H9 (cell line): ENCODE results near the gene ARL14EPL. TPM values are rescaled to one million over a fixed set of nuclear protein-coding genes. Genes with fewer than 3 reads are reported as not detected.

ENCODE experiments used
- DNase-seq: peaks from one replicate; pipeline ENCODE4 v3.0.0-alpha.2; 2017
- H2AFZ ChIP-seq: one replicate; pipeline ENCODE4 v1.6.1; 2013; ENCODE audit warnings: mild to moderate bottlenecking, low read length, control low read depth, moderate library complexity
- H2AK5ac ChIP-seq: 2 replicates; pipeline ENCODE4 v1.6.1; 2013; ENCODE audit warnings: low read length, control low read depth, mixed read lengths; ENCODE audit not compliant: insufficient read length
- H2BK120ac ChIP-seq: one replicate; pipeline ENCODE4 v1.6.1; 2013; ENCODE audit warnings: low read depth, mild to moderate bottlenecking, low read length, control low read depth, inconsistent platforms; ENCODE audit not compliant: poor library complexity, severe bottlenecking
- H2BK12ac ChIP-seq: 2 replicates; pipeline ENCODE4 v1.6.1; 2013; ENCODE audit warnings: low read length, control low read depth, mixed read lengths, low read depth; ENCODE audit not compliant: insufficient read length
- H2BK15ac ChIP-seq: 2 replicates; pipeline ENCODE4 v1.6.1; 2013; ENCODE audit warnings: low read depth, low read length, control low read depth
- H2BK20ac ChIP-seq: one replicate; pipeline ENCODE4 v1.6.1; 2013; ENCODE audit warnings: low read depth, mild to moderate bottlenecking, low read length, control low read depth, inconsistent platforms; ENCODE audit not compliant: poor library complexity, severe bottlenecking
- H2BK5ac ChIP-seq: 2 replicates; pipeline ENCODE4 v1.6.1; 2013; ENCODE audit warnings: low read length, control low read depth, mixed read lengths; ENCODE audit not compliant: insufficient read length
- H3K14ac ChIP-seq: 2 replicates; pipeline ENCODE4 v1.6.1; 2013; ENCODE audit warnings: low read length, control low read depth; ENCODE audit not compliant: insufficient read depth
- H3K18ac ChIP-seq: 2 replicates; pipeline ENCODE4 v1.6.1; 2013; ENCODE audit warnings: low read depth, mild to moderate bottlenecking, mixed read lengths, low read length, control low read depth; ENCODE audit not compliant: insufficient read length
- H3K23ac ChIP-seq: 2 replicates; pipeline ENCODE4 v1.6.1; 2013; ENCODE audit warnings: low read length, control low read depth, mixed read lengths, low read depth; ENCODE audit not compliant: insufficient read length
- H3K23me2 ChIP-seq: 2 replicates; pipeline ENCODE4 v1.6.1; 2013; ENCODE audit warnings: low read depth, mild to moderate bottlenecking, mixed read lengths, low read length, control low read depth; ENCODE audit not compliant: insufficient read length, poor library complexity, severe bottlenecking
- H3K27ac ChIP-seq: 2 replicates; pipeline ENCODE4 v1.5.1; 2013; ENCODE audit warnings: low read length, control low read depth, mixed read lengths, low read depth; ENCODE audit not compliant: insufficient read length
- H3K27me3 ChIP-seq: 2 replicates; pipeline ENCODE4 v1.6.1; 2013; ENCODE audit warnings: low read length, control low read depth, inconsistent platforms; ENCODE audit not compliant: insufficient read depth
- H3K4ac ChIP-seq: 2 replicates; pipeline ENCODE4 v1.6.1; 2013; ENCODE audit warnings: low read depth, mild to moderate bottlenecking, control low read depth, inconsistent platforms, low read length, moderate library complexity
- H3K4me1 ChIP-seq: 2 replicates; pipeline ENCODE4 v1.6.1; 2013; ENCODE audit warnings: low read length, control low read depth, inconsistent platforms; ENCODE audit not compliant: insufficient read depth
- H3K4me2 ChIP-seq: 2 replicates; pipeline ENCODE4 v1.6.1; 2013; ENCODE audit warnings: low read length, control low read depth, mixed read lengths; ENCODE audit not compliant: insufficient read length, insufficient read depth
- H3K56ac ChIP-seq: 2 replicates; pipeline ENCODE4 v1.6.1; 2013; ENCODE audit warnings: low read depth, mild to moderate bottlenecking, mixed read lengths, low read length, control low read depth; ENCODE audit not compliant: insufficient read length
- H3K79me1 ChIP-seq: 2 replicates; pipeline ENCODE4 v1.6.1; 2013; ENCODE audit warnings: low read depth, mild to moderate bottlenecking, moderate library complexity, low read length, control low read depth, inconsistent platforms; ENCODE audit not compliant: insufficient read depth, poor library complexity, severe bottlenecking
- H3K79me2 ChIP-seq: 2 replicates; pipeline ENCODE4 v1.6.1; 2013; ENCODE audit warnings: low read length, control low read depth, inconsistent platforms; ENCODE audit not compliant: insufficient read depth
- H3K9ac ChIP-seq: 2 replicates; pipeline ENCODE4 v1.6.1; 2013; ENCODE audit warnings: low read length, control low read depth, mixed read lengths; ENCODE audit not compliant: insufficient read length; ENCODE audit errors: extremely low read depth
- H3K9me3 ChIP-seq: one replicate; pipeline ENCODE4 v1.6.1; 2013; ENCODE audit warnings: low read depth, low read length, inconsistent platforms; ENCODE audit not compliant: control insufficient read depth
- H3T11ph ChIP-seq: one replicate; pipeline ENCODE4 v1.6.1; 2013; ENCODE audit warnings: mild to moderate bottlenecking, low read length, control low read depth, inconsistent platforms
- H4K20me1 ChIP-seq: one replicate; pipeline ENCODE4 v1.6.1; 2013; ENCODE audit not compliant: control insufficient read depth, insufficient read length, insufficient read depth
- H4K5ac ChIP-seq: 2 replicates; pipeline ENCODE4 v1.6.1; 2013; ENCODE audit warnings: low read depth, mild to moderate bottlenecking, mixed read lengths, low read length, control low read depth; ENCODE audit not compliant: insufficient read length
- H4K8ac ChIP-seq: replicated peaks from 2 replicates; pipeline ENCODE4 v1.6.1; 2013; ENCODE audit warnings: low read length, control low read depth, mixed read lengths, low read depth; ENCODE audit not compliant: insufficient read length
- H4K91ac ChIP-seq: 2 replicates; pipeline ENCODE4 v1.6.1; 2013; ENCODE audit warnings: low read depth, mild to moderate bottlenecking, moderate library complexity, mixed read lengths, low read length, control low read depth; ENCODE audit not compliant: insufficient read length
- H3K27ac Mint-ChIP-seq, 3 experiments: 2 replicates in 2 of 3; 3 replicates in 1 of 3; pipeline ENCODE4 v1.8.0; 2020 to 2021; ENCODE audit warnings: mixed read lengths in 3 of 3, mild to moderate bottlenecking in 1 of 3, moderate library complexity in 1 of 3
- H3K27me3 Mint-ChIP-seq: 2 replicates; pipeline ENCODE4 v1.8.0; 2021; ENCODE audit warnings: low read depth, mild to moderate bottlenecking, moderate library complexity, mixed read lengths
- H3K36me3 Mint-ChIP-seq, 3 experiments: 2 replicates in 2 of 3; 3 replicates in 1 of 3; pipeline ENCODE4 v1.8.0; 2020 to 2021; ENCODE audit warnings: low read depth in 3 of 3, mixed read lengths in 3 of 3; ENCODE audit not compliant: insufficient read depth in 1 of 3
- H3K4me1 Mint-ChIP-seq, 2 experiments: 2 replicates each; pipeline ENCODE4 v1.8.0; 2020; ENCODE audit warnings: mixed read lengths in 2 of 2
- H3K4me3 Mint-ChIP-seq, 2 experiments: 2 replicates in 1 of 2; 3 replicates in 1 of 2; pipeline ENCODE4 v1.8.0; 2020 to 2021; ENCODE audit warnings: mild to moderate bottlenecking in 2 of 2, mixed read lengths in 2 of 2, moderate library complexity in 1 of 2
- H3K9me3 Mint-ChIP-seq, 2 experiments: 2 replicates in 1 of 2; 3 replicates in 1 of 2; pipeline ENCODE4 v1.8.0; 2020; ENCODE audit warnings: mild to moderate bottlenecking in 2 of 2, mixed read lengths in 2 of 2, moderate library complexity in 1 of 2
- CTCF ChIP-seq: fragments of 200-600 bp; sonication (generic); conservative IDR thresholded peaks from 3 replicates; pipeline ENCODE4 v1.8.0; 2021; ENCODE audit warnings: antibody characterized with exemption, mild to moderate bottlenecking
- WGBS: extraction: QIAGEN DNeasy Blood & Tissue Kit; methylation state at CpG from one replicate; pipeline ENCODE4 v1.1.7; 2013; ENCODE audit warnings: missing lambda C conversion rate, low lambda C conversion rate, mixed read lengths; ENCODE audit not compliant: insufficient read length; ENCODE audit errors: extremely low coverage; 5-methylcytosine and 5-hydroxymethylcytosine counted together
- total RNA-seq: library from RNA; stranded (reverse); gene quantifications from 2 replicates; pipeline ENCODE4 v1.2.1, GENCODE V29; 2021

ARL14EPL gene
- total RNA-seq, 1 experiment from 2014 or later, result not detected

DNA sequence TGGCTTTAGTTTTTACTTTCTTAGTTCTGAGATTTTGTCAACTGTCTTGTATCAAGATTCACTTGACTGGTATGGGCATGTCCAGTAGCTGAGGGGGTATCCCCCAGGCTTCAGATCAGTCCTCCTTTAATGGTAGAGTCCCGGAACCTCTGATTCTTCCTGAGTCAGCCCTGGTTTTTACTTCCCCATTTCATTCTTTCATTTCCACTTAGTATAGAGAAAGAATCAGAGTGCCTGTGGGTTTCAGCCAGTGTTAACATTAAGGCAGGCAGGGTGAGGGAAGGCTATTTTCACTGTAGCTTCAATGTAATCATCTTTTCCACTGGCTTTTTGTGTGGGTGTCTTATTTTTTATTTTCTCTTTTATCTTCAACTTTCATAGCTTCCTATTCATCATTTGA, 44.2 kb downstream of the ARL14EPL start:
- H2BK5ac ChIP-seq, result no peak overlapping the region

More for the DNA sequence above, 44.2 kb downstream of the ARL14EPL start:
- H3K23me2 ChIP-seq, result no peaks in the 10 kb centered on the region
- no peak overlapping the region for H2BK120ac ChIP-seq
- no peak overlapping the region for H2BK15ac ChIP-seq
- no CpG with 5 or more reads among the region's 1 CpG for WGBS
- no peak overlapping the region for H3K4me2 ChIP-seq
- no peak overlapping the region for H2AFZ ChIP-seq
- H3K9ac ChIP-seq, result no peak overlapping the region
- no peak overlapping the region for H3K4me3 Mint-ChIP-seq
- H3K4ac ChIP-seq, result no peak overlapping the region
- no peak overlapping the region for H3K18ac ChIP-seq
- peaks cover 2% of the 10 kb centered on the region; the same call in 1 of the 2 replicates for H3K27me3 Mint-ChIP-seq
- no peak overlapping the region for H3K23ac ChIP-seq
- no peaks in the 10 kb centered on the region for H3K36me3 Mint-ChIP-seq
- no peaks in the 10 kb centered on the region for H4K20me1 ChIP-seq
- no peak overlapping the region for H4K91ac ChIP-seq
- no peaks in the 10 kb centered on the region for H3K9me3 ChIP-seq
- no peak overlapping the region for H3K27ac Mint-ChIP-seq
- no peak for DNase-seq
- no peaks in the 10 kb centered on the region for H3K4me1 ChIP-seq
- H3K14ac ChIP-seq, result no peak overlapping the region
- no peaks in the 10 kb centered on the region; the same call in 1 of the 2 replicates for H3K79me2 ChIP-seq
- no peaks in the 10 kb centered on the region for H3K27me3 ChIP-seq
- H2BK12ac ChIP-seq, result no peak overlapping the region
- H2AK5ac ChIP-seq, result no peak overlapping the region
- no peaks in the 10 kb centered on the region for H3K79me1 ChIP-seq
- no peak overlapping the region for H3T11ph ChIP-seq
- H3K4me1 Mint-ChIP-seq, result no peaks in the 10 kb centered on the region
- no peak overlapping the region for H4K8ac ChIP-seq
- TF ChIP-seq CTCF, result no peak
- H3K56ac ChIP-seq, result no peak overlapping the region
- no peak overlapping the region for H3K27ac ChIP-seq
- H2BK20ac ChIP-seq, result no peak overlapping the region
- no peaks in the 10 kb centered on the region for H3K9me3 Mint-ChIP-seq
- H4K5ac ChIP-seq, result no peak overlapping the region
